Endothelial cell of umbilical vein (primary cell): ENCODE results near the gene MASP1. TPM values are rescaled to one million over a fixed set of nuclear protein-coding genes. Genes with fewer than 3 reads are reported as not detected.

ENCODE experiments used
- BruUV-seq: library from RNA; stranded (reverse); fragments of 400-500 nt; replicated peaks from 2 replicates; lab custom pipeline; 2021; lab: Mats Ljungman, UMichigan
- CTCF ChIA-PET: fragments of 300-600, 350-600 bp; sonication (Branson Sonifier 250); formaldehyde crosslinking; loops from one replicate; lab custom pipeline; 2021; ENCODE audit warnings: antibody characterized with exemption, inconsistent platforms; lab: Charles Lee
- POLR2A ChIA-PET: fragments of 300-600, 350-600 bp; sonication (Branson Sonifier 250); formaldehyde crosslinking; loops from one replicate; lab custom pipeline; 2021; ENCODE audit warnings: antibody characterized with exemption, inconsistent platforms; lab: Charles Lee
- DNase-seq: peaks from one replicate; pipeline ENCODE4 v3.0.0-alpha.2; 2011; ENCODE audit warnings: low read depth, low spot score
- FAIRE-seq: peaks from 2 replicates; lab custom pipeline; 2011; peaks lifted over from hg19 to GRCh38; lab: Jason Lieb, UNC
- H2AFZ ChIP-seq: 2 replicates; pipeline ENCODE4 v1.6.0; 2012; ENCODE audit warnings: low read depth, low read length, control low read depth, inconsistent platforms
- H3K27ac ChIP-seq: 2 replicates; pipeline ENCODE4 v1.5.1; 2011; ENCODE audit warnings: low read depth, mild to moderate bottlenecking, control low read depth, low read length, moderate library complexity; ENCODE audit not compliant: insufficient read depth
- H3K27me3 ChIP-seq, 2 experiments: 2 replicates each; pipeline versions ENCODE4 v1.6.0 to v1.6.1; 2011; ENCODE audit warnings: low read length in 2 of 2, mixed read lengths in 1 of 2; ENCODE audit not compliant: control insufficient read depth in 2 of 2, insufficient read depth in 2 of 2
- H3K36me3 ChIP-seq, 2 experiments: 2 replicates in 1 of 2; 3 replicates in 1 of 2; pipeline ENCODE4 v1.5.1; 2011; ENCODE audit warnings: low read length in 2 of 2, mild to moderate bottlenecking in 1 of 2, moderate library complexity in 1 of 2; ENCODE audit not compliant: control insufficient read depth in 2 of 2, insufficient read depth in 2 of 2; ENCODE audit errors: extremely low read depth in 1 of 2
- H3K4me1 ChIP-seq: 3 replicates; pipeline ENCODE4 v1.5.1; 2011; ENCODE audit warnings: mild to moderate bottlenecking, low read length; ENCODE audit not compliant: control insufficient read depth, insufficient read depth; ENCODE audit errors: extremely low read depth
- H3K4me2 ChIP-seq: 2 replicates; pipeline ENCODE4 v1.6.1; 2011; ENCODE audit warnings: low read length, control low read depth, mixed read lengths; ENCODE audit not compliant: insufficient read depth
- H3K4me3 ChIP-seq, 3 experiments: fragments of 200-600 bp in 1 of 3; sonication (generic), shearing (Covaris generic) in 1 of 3; replicated peaks in 1 of 3; 2 replicates each; pipeline ENCODE4 v1.5.1; 2011 to 2016; ENCODE audit warnings: control low read depth in 3 of 3, low read length in 3 of 3, mild to moderate bottlenecking in 2 of 3, inconsistent platforms in 1 of 3, low read depth in 1 of 3, moderate library complexity in 1 of 3; ENCODE audit not compliant: insufficient read depth in 1 of 3
- H3K79me2 ChIP-seq: 2 replicates; pipeline ENCODE4 v1.6.0; 2012; ENCODE audit warnings: low read length, inconsistent platforms; ENCODE audit not compliant: control insufficient read depth, insufficient read depth
- H3K9ac ChIP-seq: replicated peaks from 2 replicates; pipeline ENCODE3; 2011; ENCODE audit warnings: low read length, control low read depth; ENCODE audit not compliant: insufficient read depth; ENCODE audit errors: extremely low read depth
- H3K9me1 ChIP-seq: replicated peaks from 3 replicates; pipeline ENCODE4 v1.6.0; 2011; ENCODE audit warnings: mild to moderate bottlenecking, low read length; ENCODE audit not compliant: control insufficient read depth, insufficient read depth; ENCODE audit errors: extremely low read depth
- H3K9me3 ChIP-seq: replicated peaks from 2 replicates; pipeline ENCODE4 v1.5.1; 2012; ENCODE audit warnings: low read length, inconsistent platforms; ENCODE audit not compliant: control insufficient read depth, insufficient read depth
- H4K20me1 ChIP-seq: replicated peaks from 2 replicates; pipeline ENCODE3; 2011; ENCODE audit warnings: mild to moderate bottlenecking, low read length; ENCODE audit not compliant: control insufficient read depth, insufficient read depth; ENCODE audit errors: extremely low read depth
- EZH2 ChIP-seq: IDR thresholded peaks from 2 replicates; pipeline ENCODE4 v1.6.1; 2012; ENCODE audit warnings: borderline replicate concordance, low read depth, mild to moderate bottlenecking, moderate library complexity, low read length, inconsistent platforms; ENCODE audit not compliant: severe bottlenecking
- FOS ChIP-seq: IDR thresholded peaks from 2 replicates; pipeline ENCODE4 v1.6.1; 2011; ENCODE audit warnings: mild to moderate bottlenecking, low read length, moderate library complexity, borderline replicate concordance; ENCODE audit not compliant: insufficient read depth
- GATA2 ChIP-seq: IDR thresholded peaks from 2 replicates; pipeline ENCODE4 v1.7.0; 2011; ENCODE audit warnings: low read depth, mild to moderate bottlenecking, moderate library complexity, mixed read lengths, low read length; ENCODE audit not compliant: insufficient read length, insufficient read depth
- JUN ChIP-seq: IDR thresholded peaks from 2 replicates; pipeline ENCODE4 v1.6.1; 2011; ENCODE audit warnings: borderline replicate concordance, low read depth; ENCODE audit not compliant: insufficient read length, insufficient read depth
- MYC ChIP-seq: IDR thresholded peaks from one replicate; pipeline ENCODE4 v1.6.1; 2011; ENCODE audit warnings: mild to moderate bottlenecking, low read depth, low read length
- POLR2A ChIP-seq: IDR thresholded peaks from 2 replicates; pipeline ENCODE4 v1.6.1; 2012; ENCODE audit warnings: low read depth, mild to moderate bottlenecking, control low read depth, low read length
- POLR2AphosphoS5 ChIP-seq: IDR thresholded peaks from 2 replicates; pipeline ENCODE4 v1.6.1; 2012; ENCODE audit warnings: low read depth, mild to moderate bottlenecking, control low read depth, low read length, moderate library complexity; ENCODE audit not compliant: insufficient read depth
- dilution Hi-C: fragments of 300-500 bp; cut with MboI; formaldehyde crosslinking; loops from one replicate; pipeline ENCODE4 v1.15.0; 2019; ENCODE audit warnings: low sequenced_read_pairs; ENCODE audit not compliant: extremely low pct_ligation_motif_present
- intact Hi-C: fragments of 100-400 bp; cut with micrococcal nuclease; formaldehyde crosslinking; loops from one replicate; pipeline ENCODE4 v1.10.0; 2022
- polyA plus RNA-seq, 4 experiments: library from polyadenylated mRNA; depleted of rRNA in 3 of 4; stranded (reverse) in 3 of 4; unstranded in 1 of 4; fragments of >200 nt; gene quantifications; 2 replicates each; pipeline versions ENCODE4 v1.2.1 to v1.2.3, GENCODE V29; 2011 to 2012; ENCODE audit warnings: missing spikeins in 1 of 4
- total RNA-seq: library from RNA; stranded (reverse); gene quantifications from 2 replicates; pipeline ENCODE4 v1.2.3, GENCODE V29; 2021
- TF ChIP-seq, protein P1 (sequence below): IDR thresholded peaks from 2 replicates; pipeline ENCODE4 v1.6.1; 2011; ENCODE audit not compliant: insufficient read depth, insufficient read length
- TF ChIP-seq, protein P2 (sequence below), 2 donors: IDR thresholded peaks; 1 replicate in 1 of 2; 2 replicates in 1 of 2; pipeline ENCODE4 v1.5.1; 2011; ENCODE audit warnings: low read length in 2 of 2, mild to moderate bottlenecking in 2 of 2, moderate library complexity in 2 of 2, control low read depth in 1 of 2, inconsistent platforms in 1 of 2, low read depth in 1 of 2; ENCODE audit not compliant: insufficient read depth in 1 of 2; ENCODE audit errors: extremely low read depth in 1 of 2

MASP1 gene
- total and polyA plus RNA-seq, 2 donors (not counting 3 experiments of a cell fraction or from before 2014, with no cell fraction given): 0.31 to 0.50 TPM

- H3K9ac ChIP-seq: no peak overlapping the region
- dilution Hi-C loops: no loop called here
- CTCF ChIA-PET: no interaction called here
- no peak overlapping the region for H3K27ac ChIP-seq
- POLR2A ChIA-PET: no interaction called here
- H3K36me3 ChIP-seq: no peaks in the 10 kb centered on the region
- intact Hi-C loops: no loop called here
- FAIRE-seq (no peak), DNase-seq (no peak)
- H3K9me1 ChIP-seq: no peaks in the 10 kb centered on the region
- H2AFZ ChIP-seq: no peak overlapping the region
- BruUV-seq: no TSS peak
- no peak overlapping the region for H3K4me3 ChIP-seq
- H3K9me3 ChIP-seq: no peaks in the 10 kb centered on the region
- no peaks in the 10 kb centered on the region for H4K20me1 ChIP-seq
- no peak overlapping the region for H3K4me2 ChIP-seq
- no peaks in the 10 kb centered on the region for H3K79me2 ChIP-seq
- no peaks in the 10 kb centered on the region for H3K4me1 ChIP-seq
- H3K27me3 ChIP-seq: peaks cover 0 to 3% of the 10 kb centered on the region in 2 experiments
- TF ChIP-seq, protein P1, sequence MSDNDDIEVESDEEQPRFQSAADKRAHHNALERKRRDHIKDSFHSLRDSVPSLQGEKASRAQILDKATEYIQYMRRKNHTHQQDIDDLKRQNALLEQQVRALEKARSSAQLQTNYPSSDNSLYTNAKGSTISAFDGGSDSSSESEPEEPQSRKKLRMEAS: no peak
- TF ChIP-seq EZH2 (no peak), POLR2A (no peak), FOS (no peak), POLR2AphosphoS5 (no peak), MYC (no peak), JUN (no peak), GATA2 (no peak)
- TF ChIP-seq, protein P2, sequence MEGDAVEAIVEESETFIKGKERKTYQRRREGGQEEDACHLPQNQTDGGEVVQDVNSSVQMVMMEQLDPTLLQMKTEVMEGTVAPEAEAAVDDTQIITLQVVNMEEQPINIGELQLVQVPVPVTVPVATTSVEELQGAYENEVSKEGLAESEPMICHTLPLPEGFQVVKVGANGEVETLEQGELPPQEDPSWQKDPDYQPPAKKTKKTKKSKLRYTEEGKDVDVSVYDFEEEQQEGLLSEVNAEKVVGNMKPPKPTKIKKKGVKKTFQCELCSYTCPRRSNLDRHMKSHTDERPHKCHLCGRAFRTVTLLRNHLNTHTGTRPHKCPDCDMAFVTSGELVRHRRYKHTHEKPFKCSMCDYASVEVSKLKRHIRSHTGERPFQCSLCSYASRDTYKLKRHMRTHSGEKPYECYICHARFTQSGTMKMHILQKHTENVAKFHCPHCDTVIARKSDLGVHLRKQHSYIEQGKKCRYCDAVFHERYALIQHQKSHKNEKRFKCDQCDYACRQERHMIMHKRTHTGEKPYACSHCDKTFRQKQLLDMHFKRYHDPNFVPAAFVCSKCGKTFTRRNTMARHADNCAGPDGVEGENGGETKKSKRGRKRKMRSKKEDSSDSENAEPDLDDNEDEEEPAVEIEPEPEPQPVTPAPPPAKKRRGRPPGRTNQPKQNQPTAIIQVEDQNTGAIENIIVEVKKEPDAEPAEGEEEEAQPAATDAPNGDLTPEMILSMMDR (IDR thresholded peaks at IDR 0.05; ENCODE audit: extremely low read depth in 1 of 2, insufficient read depth in 1 of 2, low read depth in 1 of 2, low read length in 2 of 2): no peak
Observed at GRCh38 chr3:187286467-187287059, 5.0 kb downstream of the MASP1 start.
